Esophagus squamous epithelium (tissue), 4 donors: ENCODE results near the gene NME2.

Source experiments
- POLR2A ChIP-seq, 4 donors: fragments of 450-650 bp; IDR thresholded peaks; one replicate each; pipeline ENCODE4 v1.6.1; 2017; ENCODE audit warnings: antibody characterized with exemption in 4 of 4, mild to moderate bottlenecking in 4 of 4, moderate library complexity in 3 of 4
- TF ChIP-seq, protein P1 (sequence below), 6 experiments: fragments of 450-650 bp in 4 of 6; fragments of 200-600 bp in 2 of 6; sonication (generic) in 2 of 6; IDR thresholded peaks; one replicate each; pipeline ENCODE4 v1.5.1; 2016 to 2019; ENCODE audit warnings: antibody characterized with exemption in 6 of 6, mild to moderate bottlenecking in 4 of 6, moderate library complexity in 4 of 6

GRCh38 chr17:51165680-51166197 is 472 bp upstream of the NME2 start:
- TF ChIP-seq, protein P1, sequence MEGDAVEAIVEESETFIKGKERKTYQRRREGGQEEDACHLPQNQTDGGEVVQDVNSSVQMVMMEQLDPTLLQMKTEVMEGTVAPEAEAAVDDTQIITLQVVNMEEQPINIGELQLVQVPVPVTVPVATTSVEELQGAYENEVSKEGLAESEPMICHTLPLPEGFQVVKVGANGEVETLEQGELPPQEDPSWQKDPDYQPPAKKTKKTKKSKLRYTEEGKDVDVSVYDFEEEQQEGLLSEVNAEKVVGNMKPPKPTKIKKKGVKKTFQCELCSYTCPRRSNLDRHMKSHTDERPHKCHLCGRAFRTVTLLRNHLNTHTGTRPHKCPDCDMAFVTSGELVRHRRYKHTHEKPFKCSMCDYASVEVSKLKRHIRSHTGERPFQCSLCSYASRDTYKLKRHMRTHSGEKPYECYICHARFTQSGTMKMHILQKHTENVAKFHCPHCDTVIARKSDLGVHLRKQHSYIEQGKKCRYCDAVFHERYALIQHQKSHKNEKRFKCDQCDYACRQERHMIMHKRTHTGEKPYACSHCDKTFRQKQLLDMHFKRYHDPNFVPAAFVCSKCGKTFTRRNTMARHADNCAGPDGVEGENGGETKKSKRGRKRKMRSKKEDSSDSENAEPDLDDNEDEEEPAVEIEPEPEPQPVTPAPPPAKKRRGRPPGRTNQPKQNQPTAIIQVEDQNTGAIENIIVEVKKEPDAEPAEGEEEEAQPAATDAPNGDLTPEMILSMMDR (IDR thresholded peaks at IDR 0.05): no peak
- TF ChIP-seq POLR2A (IDR thresholded peaks at IDR 0.05): no peak
